ENCODE measurements around the gene MARCKS.
"Not testable (repeated sequence)": the region's sequence is repeated elsewhere in the genome, so short reads cannot be mapped to it uniquely, and the experiment has no call there.

The MARCKS gene

DNA sequence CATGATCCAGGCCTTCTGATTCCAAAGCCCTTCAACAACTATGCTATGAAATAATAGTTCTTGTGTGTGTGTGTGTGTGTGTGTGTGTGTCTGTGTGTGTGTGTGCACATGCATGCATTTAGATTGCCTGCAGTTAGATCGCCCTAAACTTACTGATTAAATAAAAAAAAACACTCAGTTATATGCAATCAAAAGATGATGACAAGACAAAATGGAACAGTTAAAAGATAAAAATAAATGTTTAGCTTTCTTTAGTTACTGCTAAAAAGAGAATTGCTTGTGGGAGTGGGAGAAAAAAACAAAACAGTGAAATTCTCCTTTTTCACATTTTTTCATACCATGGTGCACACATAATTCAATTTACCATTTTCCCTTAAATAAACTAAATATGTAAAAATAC is 29.4 kb downstream of the MARCKS start:
- no peak for DNase-seq (ENCODE audit: low spot score)

- DNase-seq (ENCODE audit: low spot score) = no peak
These were observed 31.3 kb downstream of the MARCKS start for GRCh38 chr6:113888493-113888892.

GRCh38 chr6:113888956-113889630 is 31.9 kb downstream of the MARCKS start:
- DNase-seq (ENCODE audit: low spot score) = no peak

DNA sequence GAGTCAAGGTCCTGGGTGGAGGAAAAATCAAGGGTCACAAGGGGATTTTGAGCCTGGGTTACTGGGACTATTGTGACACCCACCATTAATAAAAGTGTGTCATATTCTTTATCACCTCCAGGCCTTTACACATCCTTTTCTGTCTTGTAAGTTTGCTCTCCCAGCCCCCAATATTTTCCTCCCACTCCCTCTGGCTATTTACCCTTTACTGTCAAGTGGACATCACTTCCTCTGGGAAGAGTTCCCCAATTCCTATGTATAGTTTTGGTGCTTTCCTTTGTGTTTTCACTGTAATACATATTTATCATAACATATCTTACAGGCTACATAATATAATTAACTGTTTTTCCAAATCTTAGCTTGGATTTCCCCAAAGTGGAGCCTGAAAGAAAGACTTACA is 36.3 kb downstream of the MARCKS start:
- no peak for DNase-seq (ENCODE audit: low spot score)

GRCh38 chr6:113893866-113894265 is 36.7 kb downstream of the MARCKS start:
- DNase-seq (ENCODE audit: low spot score) = no peak

- DNase-seq (ENCODE audit: low spot score) = no peak
These were observed 37.8 kb downstream of the MARCKS start for GRCh38 chr6:113894712-113895674.

DNA sequence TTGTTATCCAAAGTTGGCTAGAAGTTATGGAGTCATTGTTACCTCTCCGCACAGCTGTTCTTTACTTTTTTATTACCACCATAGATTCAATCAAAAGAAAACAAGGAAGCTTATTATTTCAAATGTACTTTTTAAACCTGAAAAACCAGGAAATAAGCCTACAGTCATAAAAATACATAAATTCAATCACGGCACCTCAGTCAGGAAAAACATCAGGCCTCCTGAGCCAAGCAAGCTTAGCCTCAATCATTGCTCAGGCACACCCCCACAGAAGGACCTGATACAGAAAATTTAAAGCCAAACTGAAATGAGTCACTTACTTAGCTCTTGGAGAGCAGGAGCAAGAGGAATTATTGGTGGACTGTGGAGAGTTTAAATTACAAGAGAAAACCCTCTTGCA is 44.3 kb downstream of the MARCKS start:
- no peak for DNase-seq (ENCODE audit: low spot score)

DNA sequence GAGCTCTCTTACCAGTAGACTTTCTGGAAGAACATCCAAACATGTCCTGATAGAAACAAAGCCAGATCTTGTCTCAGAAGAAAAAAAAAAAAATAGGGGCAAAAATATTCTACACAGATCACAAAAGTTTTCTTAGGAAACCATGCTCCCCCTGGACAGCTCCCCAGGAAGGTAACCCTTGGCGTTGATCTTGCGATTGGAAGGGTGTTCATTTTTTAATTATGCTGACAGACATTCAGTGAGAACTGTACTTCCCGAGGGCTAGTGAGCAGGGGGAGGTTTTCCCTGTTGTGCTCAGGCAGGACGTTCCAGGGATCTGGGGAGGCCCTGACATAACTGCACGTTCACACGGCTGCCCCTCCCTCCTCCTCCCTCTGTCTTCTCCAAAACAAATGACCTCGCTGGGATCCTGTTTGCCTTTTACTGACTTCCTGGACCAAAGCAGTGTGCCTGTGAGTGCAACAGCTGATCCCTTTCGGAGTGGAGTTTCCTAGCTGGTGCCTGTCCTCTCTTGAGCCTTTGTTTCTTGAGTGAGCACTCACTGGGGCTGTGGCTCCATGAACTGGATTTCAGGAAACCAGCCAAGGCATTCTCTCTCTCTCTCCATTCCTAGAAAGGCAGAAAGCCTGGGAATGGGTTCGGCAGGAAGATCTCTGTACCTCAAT is 46.7 kb downstream of the MARCKS start:
- no peak for DNase-seq (ENCODE audit: low spot score)

DNA sequence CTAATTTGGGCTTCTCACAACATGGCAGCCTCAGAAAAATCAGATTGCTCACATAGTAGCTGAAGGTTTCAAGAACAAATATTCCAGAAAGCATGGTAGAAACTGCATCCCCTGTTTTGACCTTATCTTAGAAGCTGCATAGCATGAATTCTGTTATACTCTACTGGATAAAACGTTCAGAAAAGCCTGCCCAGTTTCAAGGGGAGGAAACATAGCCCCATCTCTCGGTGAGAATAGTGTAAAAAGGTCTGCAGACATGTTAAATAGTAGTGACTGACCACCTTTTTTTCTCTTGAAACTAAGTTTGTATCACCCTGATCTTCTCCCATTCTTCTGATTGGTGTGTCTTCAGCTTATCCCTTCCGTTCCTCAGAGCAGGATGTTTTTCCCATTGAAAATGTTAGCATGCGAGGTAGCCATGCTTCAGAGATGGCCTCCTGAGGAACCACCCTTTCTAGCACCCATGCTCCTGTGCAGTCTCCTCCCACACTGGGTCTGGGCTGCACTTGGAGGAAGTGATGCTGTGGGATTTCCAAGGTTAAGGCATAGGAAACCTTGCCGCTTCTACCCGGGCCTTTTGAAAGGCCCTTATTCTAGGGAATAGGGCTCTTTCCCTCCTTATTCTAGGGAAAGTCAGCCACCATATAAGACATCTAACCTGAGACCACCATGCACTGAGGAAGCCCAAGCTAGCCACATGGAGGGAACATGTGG is 50.1 kb downstream of the MARCKS start:
- no peak for DNase-seq (ENCODE audit: low spot score)

DNA sequence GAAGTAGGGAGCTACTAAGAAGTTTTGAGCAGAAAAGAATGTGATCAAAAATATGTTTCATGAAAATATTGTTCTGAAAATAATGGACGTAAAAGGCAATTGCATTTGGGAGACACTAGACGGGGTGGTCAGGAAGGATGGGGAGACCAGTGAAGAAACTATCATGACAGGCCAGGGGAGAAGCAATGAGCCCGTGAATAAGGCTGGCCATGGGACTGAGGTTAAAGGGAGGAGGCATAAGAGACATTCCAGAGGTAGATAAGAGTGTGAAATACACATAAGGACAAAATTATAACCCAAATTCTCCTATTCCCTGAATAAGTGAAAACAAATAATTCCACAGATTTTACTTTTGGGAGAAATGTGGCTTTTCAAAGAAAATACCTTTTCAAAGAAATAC is 51.7 kb downstream of the MARCKS start:
- DNase-seq (ENCODE audit: low spot score) = no peak

GRCh38 chr6:113909224-113909856 is 52.2 kb downstream of the MARCKS start:
- DNase-seq (ENCODE audit: low spot score) = no peak

DNA sequence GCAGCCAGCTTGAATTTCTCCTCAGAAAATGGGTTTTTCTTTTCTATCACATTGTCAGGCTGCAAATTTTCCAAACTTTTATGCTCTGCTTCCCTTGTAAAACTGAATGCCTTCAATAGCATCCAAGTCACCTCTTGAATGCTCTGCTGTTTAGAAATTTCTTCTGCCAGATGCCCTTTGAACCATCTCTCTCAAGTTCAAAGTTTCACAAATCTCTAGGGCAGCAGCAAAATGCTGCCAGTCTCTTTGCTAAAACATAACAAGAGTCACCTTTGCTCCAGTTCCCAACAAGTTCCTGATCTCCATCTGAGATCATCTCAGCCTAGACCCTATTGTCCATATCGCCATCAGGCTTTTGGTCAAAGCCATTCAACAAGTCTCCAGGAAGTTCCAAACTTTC is 53.1 kb downstream of the MARCKS start:
- not testable (repeated sequence) for DNase-seq (ENCODE audit: low spot score)

Data from ecto neural progenitor cell (in vitro differentiated cells).